Endodermal cell (in vitro differentiated cells): Measurements from ENCODE around the gene KIN. TPM values are rescaled to one million over a fixed set of nuclear protein-coding genes. Genes with fewer than 3 reads are reported as not detected.
"Not testable (repeated sequence)": the region's sequence is repeated elsewhere in the genome, so short reads cannot be mapped to it uniquely, and the experiment has no call there.

Experiments
- DNase-seq: peaks from one replicate; pipeline ENCODE4 v3.0.0-alpha.2; 2017
- H3K27ac ChIP-seq: 2 replicates; pipeline ENCODE4 v1.5.1; 2013; ENCODE audit warnings: mild to moderate bottlenecking, low read depth, low read length, moderate library complexity
- H3K27me3 ChIP-seq: 2 replicates; pipeline ENCODE4 v1.6.1; 2013; ENCODE audit warnings: mild to moderate bottlenecking, low read length, moderate library complexity; ENCODE audit not compliant: insufficient read depth, control insufficient read depth, poor library complexity, severe bottlenecking
- H3K36me3 ChIP-seq: 2 replicates; pipeline ENCODE4 v1.7.0; 2013; ENCODE audit warnings: mild to moderate bottlenecking, low read length, moderate library complexity; ENCODE audit not compliant: control insufficient read depth, insufficient read depth
- H3K4me1 ChIP-seq: one replicate; pipeline ENCODE4 v1.7.0; 2013; ENCODE audit warnings: low read length; ENCODE audit not compliant: control insufficient read depth, insufficient read depth
- H3K4me3 ChIP-seq: 2 replicates; pipeline ENCODE4 v1.5.1; 2013; ENCODE audit warnings: mild to moderate bottlenecking, low read length, moderate library complexity
- H3K9ac ChIP-seq: 2 replicates; pipeline ENCODE4 v1.6.1; 2013; ENCODE audit warnings: mild to moderate bottlenecking, low read length, moderate library complexity; ENCODE audit not compliant: poor library complexity, severe bottlenecking; ENCODE audit errors: extremely low read depth
- H3K9me3 ChIP-seq: 2 replicates; pipeline ENCODE4 v1.6.1; 2013; ENCODE audit warnings: mild to moderate bottlenecking, low read length, moderate library complexity; ENCODE audit not compliant: control insufficient read depth
- H3K27ac Mint-ChIP-seq: 2 replicates; pipeline ENCODE4 v1.8.0; 2020; ENCODE audit warnings: mixed read lengths
- H3K27me3 Mint-ChIP-seq: 2 replicates; pipeline ENCODE4 v1.8.0; 2021; ENCODE audit warnings: mild to moderate bottlenecking, mixed read lengths; ENCODE audit not compliant: insufficient read depth
- H3K36me3 Mint-ChIP-seq: 2 replicates; pipeline ENCODE4 v1.8.0; 2020; ENCODE audit warnings: low read depth, mixed read lengths
- H3K4me1 Mint-ChIP-seq: 2 replicates; pipeline ENCODE4 v1.8.0; 2020; ENCODE audit warnings: mixed read lengths
- H3K4me3 Mint-ChIP-seq: 2 replicates; pipeline ENCODE4 v1.8.0; 2020; ENCODE audit warnings: mild to moderate bottlenecking, moderate library complexity, mixed read lengths
- H3K9me3 Mint-ChIP-seq: 2 replicates; pipeline ENCODE4 v1.8.0; 2020; ENCODE audit warnings: mild to moderate bottlenecking, mixed read lengths
- CTCF ChIP-seq: fragments of 200-600 bp; sonication (generic); conservative IDR thresholded peaks from 2 replicates; pipeline ENCODE4 v1.5.0; 2021; ENCODE audit warnings: antibody characterized with exemption, mild to moderate bottlenecking
- WGBS, 2 experiments: methylation state at CpG; one replicate each; pipeline versions ENCODE4 v1.1.5 to v1.1.7; 2013; ENCODE audit warnings: missing lambda C conversion rate in 2 of 2, mixed read lengths in 1 of 2; ENCODE audit not compliant: insufficient coverage in 1 of 2, insufficient read length in 1 of 2; 5-methylcytosine and 5-hydroxymethylcytosine counted together
- total RNA-seq, 2 donors: library from RNA; stranded (reverse); fragmentation: NEBNext Ultra II Directional in 1 of 2; extraction: Animal tissue kit (Norgen Biotek cat#: 25700) in 1 of 2; gene quantifications; 2 replicates in 1 of 2; 3 replicates in 1 of 2; pipeline ENCODE4 v1.2.1, GENCODE V29; 2021

KIN gene
- total RNA-seq, 2 donors from 2014 or later: 17.9 TPM

DNA sequence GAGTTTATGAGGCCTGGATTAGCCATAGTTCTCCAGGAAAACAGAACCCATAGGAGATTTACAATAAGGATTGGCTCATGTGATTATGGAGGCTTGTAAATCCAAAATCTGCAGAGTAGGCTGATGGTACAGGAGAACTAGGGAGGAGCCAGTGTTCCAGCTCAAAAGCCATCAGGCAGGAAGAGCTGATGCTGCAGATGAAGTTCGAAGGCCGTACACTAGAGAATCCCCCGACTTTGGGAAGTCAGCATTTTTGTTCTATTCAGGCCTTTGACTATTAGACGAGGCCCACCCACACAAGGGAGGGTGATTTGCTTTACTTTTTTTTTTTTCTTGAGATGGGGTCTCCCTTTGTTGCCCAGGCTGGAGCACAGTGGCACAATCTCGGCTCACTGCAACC, 37.6 kb downstream of the KIN start:
- Mint-ChIP-seq H3K9me3 (no peaks in the 10 kb centered on the region), H3K27me3 (no peaks in the 10 kb centered on the region), H3K27ac (no peak overlapping the region), H3K4me1 (no peaks in the 10 kb centered on the region), H3K36me3 (peaks cover 44% of the 10 kb centered on the region), H3K4me3 (no peak overlapping the region)
- no peaks in the 10 kb centered on the region for H3K4me1 ChIP-seq
- no peak overlapping the region for H3K27ac ChIP-seq
- no peak for DNase-seq
- H3K4me3 ChIP-seq: no peak overlapping the region
- peaks cover 2% of the 10 kb centered on the region for H3K9me3 ChIP-seq
- H3K9ac ChIP-seq: no peak overlapping the region
- TF ChIP-seq CTCF: no peak
- 89 to 97% methylated on average over 5 of the region's 5 CpGs for WGBS, 2 experiments
- H3K27me3 ChIP-seq: no peaks in the 10 kb centered on the region
- peaks cover 44% of the 10 kb centered on the region for H3K36me3 ChIP-seq

DNA sequence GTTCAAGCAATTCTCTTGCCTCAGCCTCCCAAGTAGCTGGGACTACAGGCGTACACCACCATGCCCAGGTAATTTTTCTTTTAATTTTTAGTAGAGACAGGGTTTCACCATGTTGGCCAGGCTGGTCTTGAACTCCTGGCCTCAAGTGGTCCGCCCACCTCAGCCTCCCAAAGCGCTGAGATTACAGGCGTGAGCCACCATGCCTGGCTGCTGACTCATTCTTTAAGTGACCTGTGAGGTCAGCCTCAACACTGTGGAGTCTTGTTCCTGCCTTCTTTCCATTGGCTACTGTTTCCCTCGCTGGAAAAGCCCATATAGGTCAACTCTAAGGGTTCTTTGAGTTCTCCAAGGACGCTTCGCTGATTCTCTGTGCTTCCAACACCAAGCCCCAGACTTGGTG, 39.2 kb downstream of the KIN start:
- H3K4me1 Mint-ChIP-seq, H3K4me3 ChIP-seq, H3K4me1 ChIP-seq, H3K27ac Mint-ChIP-seq, H3K27ac ChIP-seq, H3K4me3 Mint-ChIP-seq, H3K9ac ChIP-seq, H3K9me3 ChIP-seq, H3K9me3 Mint-ChIP-seq, H3K27me3 ChIP-seq, H3K27me3 Mint-ChIP-seq: not testable (repeated sequence)
- DNase-seq: peak; percentile 46
- H3K36me3 ChIP-seq: peaks cover 30% of the 10 kb centered on the region
- H3K36me3 Mint-ChIP-seq: peaks cover 29% of the 10 kb centered on the region
- 93 to 97% methylated on average over 6 to 7 of the region's 7 CpGs for WGBS, 2 experiments

- H3K27ac Mint-ChIP-seq: no peak overlapping the region
- Histone ChIP-seq H3K4me1 (no peaks in the 10 kb centered on the region), H3K9ac (no peak overlapping the region), H3K27me3 (no peaks in the 10 kb centered on the region), H3K36me3 (no peaks in the 10 kb centered on the region), H3K9me3 (no peaks in the 10 kb centered on the region), H3K27ac (no peak overlapping the region), H3K4me3 (no peak overlapping the region)
- H3K4me1 Mint-ChIP-seq: peaks cover 7% of the 10 kb centered on the region
- no peaks in the 10 kb centered on the region for H3K9me3 Mint-ChIP-seq
- TF ChIP-seq CTCF: no peak
- DNase-seq: no peak
- no peaks in the 10 kb centered on the region for H3K27me3 Mint-ChIP-seq
- 85 to 91% methylated on average over 3 to 8 of the region's 8 CpGs for WGBS, 2 experiments
- H3K36me3 Mint-ChIP-seq: no peaks in the 10 kb centered on the region
- H3K4me3 Mint-ChIP-seq: no peak overlapping the region
These were observed 43.5 kb downstream of the KIN start for GRCh38 chr10:7744307-7744706.
